Ascending aorta (tissue), 2 donors: ENCODE measurements around the gene PHF13. TPM values are rescaled to one million over a fixed set of nuclear protein-coding genes. Genes with fewer than 3 reads are reported as not detected.

ENCODE experiments used
- DNase-seq, 2 donors: peaks; one replicate each; pipeline ENCODE4 v3.0.0-alpha.2; 2019; ENCODE audit warnings: low spot score in 2 of 2
- H3K27ac ChIP-seq, 2 donors: fragments of 200-600 bp; sonication (generic); one replicate each; pipeline ENCODE4 v1.5.1; 2016 to 2017; ENCODE audit warnings: mild to moderate bottlenecking in 1 of 2
- H3K27me3 ChIP-seq: fragments of 200-600 bp; sonication (generic); one replicate; pipeline ENCODE4 v1.5.1; 2017
- H3K36me3 ChIP-seq, 2 donors: fragments of 200-600 bp; sonication (generic); one replicate each; pipeline ENCODE4 v1.5.1; 2016
- H3K4me1 ChIP-seq, 2 donors: fragments of 200-600 bp; sonication (generic); one replicate each; pipeline ENCODE4 v1.5.1; 2016 to 2017; ENCODE audit warnings: mild to moderate bottlenecking in 1 of 2
- H3K4me3 ChIP-seq, 2 donors: fragments of 200-600 bp; sonication (generic); one replicate each; pipeline ENCODE4 v1.5.1; 2016 to 2017; ENCODE audit warnings: mild to moderate bottlenecking in 1 of 2
- H3K9me3 ChIP-seq, 2 donors: fragments of 200-600 bp; sonication (generic); one replicate each; pipeline ENCODE4 v1.5.1; 2016
- CTCF ChIP-seq, 3 experiments: fragments of 200-600 bp in 2 of 3; fragments of 450-650 bp in 1 of 3; sonication (generic) in 2 of 3; IDR thresholded peaks; one replicate each; pipeline ENCODE4 v1.5.1; 2016 to 2019; ENCODE audit warnings: antibody characterized with exemption in 3 of 3, mild to moderate bottlenecking in 1 of 3, moderate library complexity in 1 of 3
- intact Hi-C: fragments of 100-400 bp; cut with DNase I; formaldehyde crosslinking; loops from one replicate; pipeline ENCODE4 v1.15.1; 2023
- total RNA-seq: library from RNA; depleted of rRNA; stranded (reverse); fragments of >200 nt; gene quantifications from one replicate; pipeline ENCODE4 v1.1.0, GENCODE V29; 2016

Gene PHF13
- total RNA-seq, 1 donor from 2014 or later = 1.5 TPM

DNA sequence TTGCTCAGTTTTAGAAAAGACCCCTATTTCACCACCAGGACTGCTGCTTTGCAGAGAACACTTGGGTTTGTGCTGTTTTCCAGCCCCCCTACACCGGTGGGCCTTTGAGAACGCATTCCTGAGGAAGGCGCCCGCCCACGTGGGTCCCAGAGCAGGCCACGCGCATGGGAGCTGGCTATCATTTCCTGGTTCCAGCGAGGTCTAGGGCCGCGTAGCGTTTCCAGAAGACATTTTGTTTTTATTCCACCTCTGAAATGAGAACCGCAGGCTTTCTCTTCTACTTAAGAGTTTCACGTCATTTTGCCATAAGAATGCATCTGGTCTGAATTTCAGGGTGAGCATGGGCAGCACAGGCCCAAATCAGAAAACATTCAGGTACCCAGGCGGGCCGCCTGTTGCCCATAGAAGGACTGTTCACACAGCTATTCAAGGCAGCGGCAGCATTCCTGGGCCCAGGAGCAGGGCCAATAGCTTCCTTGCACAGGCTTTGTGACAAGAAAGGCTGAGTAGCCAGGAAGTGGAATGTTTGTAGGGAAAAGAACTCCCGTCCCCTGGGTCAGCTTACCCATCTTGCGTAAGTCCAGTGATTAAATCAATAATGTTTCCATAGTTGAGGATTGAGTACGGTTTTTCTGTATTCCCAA, 9.5 kb upstream of the PHF13 start:
- peak overlapping the region; percentile 92 to 95 for H3K4me3 ChIP-seq
- H3K9me3 ChIP-seq = no peaks in the 10 kb centered on the region
- no peak for TF ChIP-seq CTCF (IDR thresholded peaks at IDR 0.05)
- peak overlapping the region; percentile 98 to 99 for H3K27ac ChIP-seq
- H3K4me1 ChIP-seq = peaks cover 9 to 25% of the 10 kb centered on the region in 2 donors
- peak; percentile 59 to 97 for DNase-seq
- H3K27me3 ChIP-seq = no peaks in the 10 kb centered on the region
- intact Hi-C loops = loop anchor here (1.0 to 2.0 kb wide), 2 partner anchors 9 to 181 kb away; partner anchors contain the start of genes CAMTA1 and PHF13
- H3K36me3 ChIP-seq = peaks cover 6 to 7% of the 10 kb centered on the region in 2 donors

GRCh38 chr1:6612641-6613360, 730 bp upstream of the PHF13 start:
- peaks cover 4 to 29% of the 10 kb centered on the region in 2 donors for H3K4me1 ChIP-seq
- TF ChIP-seq CTCF (IDR thresholded peaks at IDR 0.05) = peak in 1 of 3 experiments; percentile 28
- no peak for DNase-seq

DNA sequence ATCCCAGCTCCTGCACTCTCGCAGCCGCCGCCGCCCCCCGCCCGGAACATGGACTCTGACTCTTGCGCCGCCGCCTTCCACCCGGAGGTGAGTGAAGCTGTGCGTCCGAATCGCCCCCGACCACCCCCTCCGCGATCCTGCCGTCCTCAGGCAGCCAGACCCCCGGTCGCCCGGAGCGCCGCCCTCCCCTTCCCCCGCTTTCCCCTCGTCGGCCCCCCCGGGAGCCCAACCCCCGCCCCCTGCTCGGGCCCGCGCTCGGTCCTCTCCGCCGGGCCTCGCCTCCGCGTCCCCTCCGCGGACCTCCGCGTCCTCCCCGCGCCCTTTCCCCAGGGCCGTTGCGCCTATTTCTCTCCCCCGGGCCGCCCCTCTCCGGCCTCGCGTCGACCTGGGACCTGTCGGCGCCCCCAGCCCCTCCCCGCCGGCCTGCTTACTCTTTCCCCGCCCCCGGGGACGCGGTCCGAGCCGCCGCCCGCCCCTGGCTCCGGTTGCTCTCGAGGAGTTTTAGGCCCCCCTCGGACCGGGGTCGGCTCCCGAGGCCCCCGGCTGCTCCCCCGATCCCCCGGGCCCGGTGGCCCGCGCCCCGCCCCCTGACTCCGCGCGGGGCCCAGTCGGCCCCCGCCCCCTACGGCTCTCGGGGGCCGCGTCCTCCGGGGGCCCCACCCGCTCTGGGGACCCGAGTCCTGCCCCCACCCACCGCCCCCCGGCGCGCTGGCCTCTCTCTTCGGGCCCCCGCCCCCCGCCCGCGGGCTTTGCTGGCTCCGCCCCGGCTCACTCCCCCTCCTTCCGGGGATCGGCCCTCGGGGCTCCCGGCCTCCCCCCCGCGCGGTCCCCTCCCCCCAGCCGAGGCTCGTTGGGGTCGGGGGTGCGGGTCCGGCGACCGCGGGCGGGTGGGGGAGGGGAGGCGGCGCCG, 743 bp downstream of the PHF13 start:
- intact Hi-C loops = no loop called here
- Histone ChIP-seq H3K27me3 (no peaks in the 10 kb centered on the region), H3K4me1 (peaks cover 4 to 26% of the 10 kb centered on the region in 2 donors), H3K27ac (peak overlapping the region; percentile 97 to 98), H3K36me3 (peaks cover 3 to 8% of the 10 kb centered on the region in 2 donors), H3K9me3 (no peaks in the 10 kb centered on the region), H3K4me3 (peak overlapping the region; percentile 94 to 100)
- TF ChIP-seq CTCF (IDR thresholded peaks at IDR 0.05) = no peak
- DNase-seq = no peak

More at GRCh38 chr1:6612641-6613360, 730 bp upstream of the PHF13 start:
- intact Hi-C loops = loop anchor here (1.0 kb wide), 3 partner anchors 8 to 34 kb away; partner anchors contain the start of gene ZBTB48
- H3K9me3 ChIP-seq = no peaks in the 10 kb centered on the region
- H3K36me3 ChIP-seq = peaks cover 0 to 3% of the 10 kb centered on the region in 2 donors
- peak overlapping the region; percentile 83 to 100 for H3K4me3 ChIP-seq
- H3K27ac ChIP-seq = peak overlapping the region; percentile 94 to 98
- no peaks in the 10 kb centered on the region for H3K27me3 ChIP-seq

- no peaks in the 10 kb centered on the region for H3K27me3 ChIP-seq
Observed at GRCh38 chr1:6614929-6615785, 1.6 kb downstream of the PHF13 start.

More at GRCh38 chr1:6614929-6615785, 1.6 kb downstream of the PHF13 start:
- Histone ChIP-seq H3K9me3 (no peaks in the 10 kb centered on the region), H3K4me1 (peaks cover 4 to 18% of the 10 kb centered on the region in 2 donors), H3K36me3 (peaks cover 11 to 16% of the 10 kb centered on the region in 2 donors), H3K4me3 (peak overlapping the region; percentile 94 to 100), H3K27ac (peak overlapping the region; percentile 97 to 98)
- no peak for TF ChIP-seq CTCF (IDR thresholded peaks at IDR 0.05)
- intact Hi-C loops = no loop called here
- no peak for DNase-seq
